GM19468 (cell line): ENCODE data around the gene ZG16.
"Not testable (repeated sequence)": the region's sequence is repeated elsewhere in the genome, so short reads cannot be mapped to it uniquely, and the experiment has no call there.

ENCODE experiments used
- ATAC-seq: cut with Tn5 transposase; IDR thresholded peaks from one replicate; pipeline ENCODE4 v1.9.1; 2021; ENCODE audit warnings: mild to moderate bottlenecking, moderate library complexity, moderate number of reproducible peaks; ENCODE audit not compliant: unreplicated experiment; ENCODE audit errors: extremely low read depth

ZG16 gene

DNA sequence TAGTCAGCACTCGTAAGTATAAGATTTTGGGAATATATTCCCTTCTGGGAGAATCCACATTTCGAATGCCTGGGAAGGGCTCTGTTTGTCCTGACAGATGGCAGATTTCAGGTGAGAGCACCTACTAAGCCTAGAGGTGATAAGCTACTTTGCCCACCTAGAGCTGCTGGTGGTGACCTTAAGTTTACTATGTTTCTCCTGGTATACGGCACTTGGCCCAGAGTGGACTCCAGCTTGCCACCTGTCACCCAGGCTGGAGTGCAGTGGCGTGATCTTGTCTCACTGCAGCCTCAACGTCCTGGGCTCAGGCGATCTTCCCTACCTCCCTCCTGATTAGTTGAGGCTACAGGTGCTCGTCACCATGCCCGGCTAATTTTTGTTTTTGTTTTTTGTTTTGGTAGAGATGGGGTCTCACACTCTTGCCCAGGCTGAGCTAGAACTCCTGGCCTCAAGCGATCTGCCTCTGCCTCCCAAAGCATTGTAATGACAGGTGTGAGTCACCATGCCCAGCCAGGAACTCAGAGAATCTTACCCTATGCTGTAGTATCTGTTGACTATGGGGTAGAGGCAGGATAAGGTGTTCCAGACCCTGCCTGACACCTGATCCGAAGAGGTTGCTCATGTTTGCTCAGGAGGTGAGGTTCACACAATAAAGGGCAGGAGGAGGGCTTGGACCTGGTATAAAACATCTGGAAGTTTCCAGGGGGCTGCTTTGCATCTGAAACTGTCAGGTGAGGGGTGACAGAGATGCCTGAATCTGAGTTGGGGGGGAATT lies at the start of gene ZG16:
Gene ZG16, plus strand, starts transcription at position 681 of the 775 bp plus-strand sequence. CDS start 1,011 bp downstream, outside the sequence.
- ATAC-seq, result no peak

GRCh38 chr16:29729116-29729521 lies 48.9 kb upstream of the ZG16 start:
- no peak for ATAC-seq

DNA sequence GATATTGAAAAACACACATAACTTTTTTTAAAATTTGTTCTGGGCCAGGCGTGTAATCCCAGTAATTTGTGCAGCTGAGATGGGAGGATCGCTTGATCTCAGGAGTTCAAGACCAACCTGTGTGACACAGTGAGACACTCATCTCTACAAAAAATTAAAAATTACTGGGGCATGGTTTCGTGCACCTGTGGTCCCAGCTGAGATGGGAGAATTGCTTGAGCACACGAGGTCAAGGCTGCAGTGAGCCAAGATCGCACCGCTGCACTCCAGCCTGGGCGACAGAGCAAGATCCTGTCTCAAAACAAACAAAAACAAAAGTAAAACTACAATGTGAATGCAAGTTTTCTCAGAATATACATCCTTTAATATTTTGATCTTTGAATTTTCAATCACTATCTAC lies 47.4 kb upstream of the ZG16 start:
- no peak for ATAC-seq

GRCh38 chr16:29731768-29732601 lies 46.1 kb upstream of the ZG16 start:
- peak; percentile 47 for ATAC-seq

GRCh38 chr16:29734786-29735185 lies 43.3 kb upstream of the ZG16 start:
- no peak for ATAC-seq

DNA sequence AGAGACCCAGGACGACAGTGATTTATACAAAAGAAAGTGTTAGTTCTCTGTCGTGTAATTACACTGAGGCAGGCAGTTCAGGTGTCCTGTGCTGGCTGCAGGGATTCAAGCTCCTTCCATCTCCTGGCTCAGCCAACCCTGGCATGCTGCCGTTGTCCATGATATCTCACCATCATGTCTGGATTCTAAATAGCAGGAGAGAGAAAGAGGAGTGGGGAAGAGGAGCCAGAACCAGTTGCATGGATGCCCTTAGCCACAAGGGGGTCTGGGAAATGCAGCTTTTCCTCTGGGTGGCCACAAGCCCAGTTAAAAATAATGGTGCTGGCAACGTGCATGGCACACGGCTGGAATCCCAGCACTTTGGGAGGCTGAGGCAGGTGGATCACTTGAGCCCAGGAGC lies 41.9 kb upstream of the ZG16 start:
- ATAC-seq, result no peak

DNA sequence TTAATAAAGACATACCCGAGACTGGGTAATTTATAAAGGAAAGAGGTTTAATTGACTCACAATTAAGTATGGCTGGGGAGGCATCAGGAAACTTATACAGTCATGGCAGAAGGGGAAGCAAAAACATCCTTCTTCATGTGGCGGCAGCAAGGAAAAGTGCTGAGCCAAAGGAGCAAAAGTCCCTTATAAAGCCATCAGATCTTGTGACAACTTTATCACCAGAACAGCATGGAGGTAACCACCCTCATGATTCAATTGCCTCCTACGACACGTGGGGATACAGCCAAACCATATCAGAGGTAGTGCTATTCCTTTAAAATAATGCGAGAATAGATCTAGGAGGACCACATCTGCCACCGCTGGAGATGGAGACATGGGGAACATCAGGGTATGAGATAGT lies 41.3 kb upstream of the ZG16 start:
- ATAC-seq, result no peak

- ATAC-seq, result no peak
Measured at GRCh38 chr16:29737713-29738112, 40.3 kb upstream of the ZG16 start.

- no peak for ATAC-seq
Measured at GRCh38 chr16:29738514-29738913, 39.5 kb upstream of the ZG16 start.

DNA sequence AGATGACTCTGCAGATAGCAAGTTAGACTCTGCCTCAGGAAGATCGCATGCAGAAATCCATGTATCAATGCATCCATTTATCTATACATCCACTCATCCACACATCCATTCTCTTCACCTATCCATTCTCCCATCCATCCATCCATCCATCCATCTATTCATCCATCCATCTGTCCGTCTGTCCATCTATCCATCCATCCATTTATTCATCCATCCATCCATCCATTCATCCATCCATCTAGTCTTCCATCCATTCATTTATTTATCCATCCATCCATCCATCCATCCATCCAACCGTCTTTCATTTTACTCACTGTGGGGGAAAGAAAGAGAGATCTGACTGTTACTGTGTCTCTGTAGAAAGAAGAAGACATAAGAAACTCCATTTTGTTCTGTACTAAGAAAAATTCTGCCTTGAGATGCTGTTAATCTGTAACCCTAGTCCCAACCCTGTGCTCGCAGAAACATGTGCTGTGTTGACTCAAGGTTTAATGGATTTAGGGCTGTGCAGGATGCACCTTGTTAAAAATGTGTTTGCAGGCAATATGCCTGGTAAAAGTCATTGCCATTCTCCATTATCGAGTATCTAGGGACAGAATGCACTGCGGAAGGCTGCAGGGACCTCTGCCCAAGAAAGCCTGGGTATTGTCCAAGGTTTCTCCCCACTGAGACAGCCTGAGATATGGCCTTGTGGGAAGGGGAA lies 38.0 kb upstream of the ZG16 start:
- not testable (repeated sequence) for ATAC-seq

- ATAC-seq, result not testable (repeated sequence)
Measured at GRCh38 chr16:29740630-29741015, 37.4 kb upstream of the ZG16 start.

DNA sequence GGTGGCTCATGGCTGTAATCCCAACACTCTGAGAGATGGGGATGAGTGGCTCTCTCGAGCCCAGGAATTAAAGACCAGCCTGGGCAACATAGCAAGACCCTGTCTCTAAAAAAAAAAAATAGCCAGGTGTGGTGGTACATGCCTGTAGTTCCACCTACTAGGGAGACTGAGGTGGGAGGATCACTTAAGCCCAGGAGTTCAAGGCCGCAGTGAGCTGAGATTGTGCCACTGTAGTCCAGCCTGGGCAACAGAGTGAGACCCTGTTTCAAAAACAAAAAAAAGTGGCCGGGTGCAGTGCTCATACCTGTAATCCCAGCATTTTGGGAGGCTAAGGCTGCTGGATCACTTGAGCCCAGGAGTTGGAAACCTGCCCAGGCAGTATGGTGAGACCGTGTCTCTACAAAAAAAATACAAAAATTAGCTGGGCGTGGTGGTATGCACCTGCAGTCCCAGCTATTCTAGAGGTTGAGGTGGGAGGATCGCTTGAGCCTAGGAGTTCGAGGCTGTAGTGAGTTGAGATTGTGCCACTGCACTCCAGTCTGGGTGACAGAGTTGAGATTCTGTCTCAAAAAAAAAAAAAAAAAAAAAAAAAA lies 35.3 kb upstream of the ZG16 start:
- no peak for ATAC-seq

DNA sequence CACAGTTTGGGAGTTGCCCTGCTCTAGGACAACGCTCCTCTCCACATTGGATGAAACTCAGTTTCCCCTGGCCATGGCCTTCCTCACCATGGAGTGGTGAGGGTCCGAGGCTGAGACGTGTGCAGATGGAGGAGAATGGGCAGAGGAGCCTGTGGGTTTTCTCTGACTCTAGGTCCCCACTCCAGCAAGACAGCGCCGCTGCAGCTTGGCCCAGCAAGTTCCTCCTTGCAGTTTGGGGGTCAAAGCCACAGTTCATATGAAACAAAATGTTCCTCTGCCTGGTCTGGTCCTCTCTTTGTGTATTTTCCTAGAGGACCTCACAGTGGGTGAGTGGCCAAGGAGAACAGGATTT lies 34.6 kb upstream of the ZG16 start:
- no peak for ATAC-seq

GRCh38 chr16:29743827-29744531 lies 34.1 kb upstream of the ZG16 start:
- ATAC-seq, result no peak

GRCh38 chr16:29744541-29745101 lies 33.4 kb upstream of the ZG16 start:
- no peak for ATAC-seq

DNA sequence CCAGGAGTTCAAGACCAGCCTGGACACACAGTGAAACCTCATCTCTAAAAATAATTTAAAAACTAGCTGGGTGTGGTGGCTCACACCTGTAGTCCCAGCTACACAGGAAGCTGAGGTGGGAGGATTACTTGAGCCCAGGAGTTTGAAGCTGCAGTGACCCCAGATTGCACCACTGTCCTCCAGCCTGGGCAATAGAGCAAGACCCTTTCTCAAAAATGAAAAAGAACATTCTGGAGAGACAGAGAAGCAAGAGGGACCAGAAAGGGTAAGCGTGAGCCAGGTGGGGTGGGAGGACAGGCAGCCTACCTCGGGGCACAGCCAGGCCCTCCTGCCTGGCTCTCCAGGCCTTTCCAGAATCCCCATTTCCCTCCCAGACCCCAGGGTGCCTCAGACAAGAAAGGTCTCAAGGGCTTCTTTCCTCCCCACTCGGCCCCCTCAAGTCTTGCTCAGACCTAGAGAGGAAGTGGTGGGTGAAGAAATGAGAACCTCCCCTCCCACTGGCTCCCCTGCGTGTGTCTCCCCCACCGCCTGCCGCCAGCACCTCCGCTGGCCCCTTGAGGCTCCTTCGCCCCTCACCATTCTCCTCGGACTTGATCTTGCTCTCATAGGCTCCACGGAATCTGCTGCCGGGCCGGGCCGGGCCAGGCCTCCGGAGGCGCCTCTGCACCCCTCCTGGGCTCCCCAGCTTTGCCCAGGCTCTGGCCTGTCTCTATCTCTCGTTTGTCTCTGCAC lies 32.8 kb upstream of the ZG16 start:
- no peak for ATAC-seq

GRCh38 chr16:29745853-29746345 lies 32.2 kb upstream of the ZG16 start, which contains the start of gene C16orf54:
TSS of gene C16orf54 (minus strand) at chr16:29745990. CDS start at chr16:29744951, 1,039 bp downstream.
- ATAC-seq, result no peak

GRCh38 chr16:29746518-29746917 lies 31.5 kb upstream of the ZG16 start:
- ATAC-seq, result not testable (repeated sequence)
